ENCODE results near the gene FAM174B.

FAM174B gene

DNA sequence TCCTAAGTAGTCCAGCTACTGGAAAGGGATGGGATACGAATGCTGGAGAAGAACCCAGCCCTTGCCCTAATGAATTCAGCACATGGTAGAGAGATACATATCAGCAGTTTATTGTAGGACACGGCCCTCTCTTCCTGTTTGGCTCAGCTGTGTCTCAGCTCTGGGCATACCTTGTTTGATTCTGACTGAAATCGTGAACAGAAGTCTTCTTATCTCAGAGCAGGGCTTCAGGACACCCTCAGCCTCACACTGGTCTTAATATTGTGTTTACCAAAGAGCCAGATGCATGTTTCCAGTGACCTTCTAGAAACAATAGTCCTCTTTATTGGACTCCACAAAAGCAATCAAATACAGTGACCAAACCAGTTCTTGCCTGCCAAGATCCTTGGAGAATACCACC is 54.7 kb downstream of the FAM174B start:
- DNase-seq (ENCODE audit: low read depth): no peak

DNA sequence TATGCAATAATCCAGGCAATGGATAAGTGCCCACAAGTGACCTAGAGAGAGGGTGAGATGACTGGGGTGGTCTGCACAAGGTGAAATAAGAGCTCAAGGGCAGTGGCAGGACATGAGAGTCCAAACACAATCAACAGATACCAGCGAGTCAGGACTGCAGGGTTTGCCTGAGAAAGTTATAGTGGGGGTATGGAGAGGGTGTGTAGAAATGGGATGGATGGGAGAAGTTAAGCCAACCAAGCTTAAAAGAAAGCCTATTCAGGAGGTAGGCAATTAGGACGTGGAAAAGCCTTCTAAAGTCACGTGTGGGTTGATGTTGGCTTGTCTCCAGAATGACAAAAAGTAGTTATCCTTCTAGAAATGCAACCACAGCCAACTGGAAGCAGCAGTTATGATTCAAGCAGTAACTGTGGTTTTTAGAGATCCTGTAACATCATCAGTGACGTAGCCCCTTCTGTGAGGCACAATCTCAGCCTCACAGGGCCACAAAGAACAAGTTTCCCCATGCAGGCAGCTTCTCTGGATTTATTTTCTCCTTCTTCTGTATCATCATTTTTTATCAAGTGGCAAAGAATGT is 56.1 kb downstream of the FAM174B start:
- no peak for DNase-seq (ENCODE audit: low read depth)

DNA sequence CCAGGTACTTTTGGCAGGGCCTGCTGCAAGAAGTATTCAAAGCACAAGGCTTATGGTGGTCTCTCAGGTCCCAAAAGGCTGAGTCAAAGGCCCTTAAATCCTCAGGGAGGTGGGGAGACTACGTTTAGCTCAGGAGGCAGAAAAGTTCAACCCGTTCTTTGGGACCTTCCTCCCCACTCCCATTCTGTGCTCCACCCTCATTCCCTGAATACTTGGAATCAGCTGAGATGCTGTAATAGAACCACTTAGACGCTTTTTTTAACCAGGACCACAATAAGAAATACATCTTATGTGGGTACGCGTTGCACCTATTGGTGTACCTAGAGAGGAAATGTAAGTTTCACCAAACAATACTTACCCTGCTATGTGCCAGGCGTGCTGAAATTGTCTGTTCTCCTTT is 58.0 kb downstream of the FAM174B start:
- no peak for DNase-seq (ENCODE audit: low read depth)

DNA sequence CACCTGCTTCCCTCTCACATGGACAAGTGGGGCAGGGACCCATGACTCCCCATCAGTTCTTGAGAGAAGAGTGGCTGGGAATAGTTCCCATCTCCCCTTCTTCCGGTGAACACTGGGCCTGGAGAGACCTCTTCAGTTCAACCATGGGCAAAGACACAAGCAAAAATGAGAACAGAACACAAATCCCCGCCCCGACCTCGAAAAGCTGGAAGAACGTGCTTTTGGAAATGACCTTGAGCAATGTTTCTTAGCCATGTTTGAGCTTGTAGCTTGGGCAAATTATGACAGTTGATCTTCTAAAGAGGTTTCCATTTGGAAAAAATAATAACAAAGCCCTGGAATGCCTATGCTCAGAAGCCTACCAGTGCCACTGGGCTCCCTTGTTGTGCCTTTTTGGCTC is 59.0 kb downstream of the FAM174B start:
- DNase-seq (ENCODE audit: low read depth): no peak

DNA sequence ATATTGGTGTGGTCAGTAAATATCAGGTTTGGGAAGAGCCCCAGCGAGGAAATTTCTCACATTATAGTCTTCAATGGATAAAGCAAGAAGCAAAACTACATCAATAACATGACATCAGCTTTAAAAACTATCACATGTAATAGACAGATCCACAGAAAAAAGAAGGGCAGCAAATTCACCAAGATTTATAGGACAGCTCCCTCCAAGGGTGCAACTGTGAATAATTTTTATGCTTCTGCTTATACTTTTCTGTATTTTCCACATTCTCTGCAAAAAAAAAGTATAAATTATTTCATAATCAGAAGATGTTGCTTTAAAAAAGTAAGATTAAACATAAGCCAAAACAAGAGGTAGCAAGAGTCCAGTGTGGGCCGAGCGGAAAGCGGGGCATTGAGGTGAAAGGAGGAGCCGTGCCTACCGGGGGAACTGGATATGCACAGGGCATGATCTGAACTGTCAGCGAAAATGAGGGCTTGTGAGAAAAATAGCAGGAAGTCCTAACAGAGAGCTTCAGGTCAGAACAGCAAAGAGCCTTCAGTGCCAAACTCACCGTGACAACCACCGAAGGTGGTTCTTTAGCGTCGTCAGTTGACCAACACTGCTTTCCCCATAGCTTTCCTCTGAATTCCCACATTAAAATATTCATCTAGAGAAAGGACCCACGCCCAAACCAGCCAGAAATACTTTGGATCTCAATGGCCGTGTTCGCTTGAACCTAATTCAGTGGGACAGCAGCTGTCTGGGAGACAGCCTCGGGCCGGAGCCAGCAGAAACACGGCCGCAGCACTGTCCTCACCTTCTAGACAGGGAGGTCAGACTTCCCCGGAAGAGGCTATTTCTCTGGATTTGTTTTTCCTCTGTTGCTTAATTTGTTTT is 59.8 kb downstream of the FAM174B start:
- DNase-seq (ENCODE audit: low read depth): no peak

DNA sequence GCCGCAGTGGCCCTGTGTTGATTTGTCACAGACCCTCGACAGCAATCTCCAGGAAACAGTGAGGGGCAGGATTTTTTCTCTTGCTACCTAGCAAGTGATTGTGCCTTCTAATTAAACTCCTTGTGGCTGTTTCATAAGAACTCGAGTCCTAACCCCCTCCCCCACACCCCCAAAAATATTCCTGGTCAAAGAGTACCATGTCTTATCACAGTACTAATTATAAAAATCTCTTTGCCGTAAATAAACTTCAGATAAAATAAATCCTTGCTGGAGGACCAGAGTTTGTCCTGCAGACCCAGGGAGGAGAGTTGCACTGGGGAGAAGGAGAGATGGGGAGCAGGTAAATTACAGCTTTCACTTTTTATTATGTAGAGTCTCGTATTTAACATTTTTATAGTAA is 64.3 kb downstream of the FAM174B start:
- DNase-seq (ENCODE audit: low read depth): no peak

DNA sequence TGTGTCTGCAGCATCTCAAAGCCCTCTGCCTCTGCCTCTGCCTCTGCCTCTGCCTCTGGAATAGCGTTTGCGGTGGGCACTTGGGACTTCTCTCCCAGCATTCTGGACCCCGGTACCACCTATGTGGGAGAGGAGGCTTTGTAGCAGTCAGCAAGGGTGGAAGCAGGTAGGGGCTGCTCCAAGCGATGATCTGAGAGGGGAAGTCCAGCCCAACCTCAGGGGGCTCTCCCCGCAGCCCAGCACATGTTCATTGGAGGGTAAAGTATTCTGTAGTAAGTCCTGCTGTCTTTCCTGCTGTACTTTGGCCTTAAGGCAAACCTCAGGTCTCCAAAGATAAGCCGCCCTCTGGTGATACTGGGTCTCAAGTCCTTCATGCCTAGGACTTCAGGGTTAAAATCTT is 68.6 kb downstream of the FAM174B start:
- DNase-seq (ENCODE audit: low read depth): no peak

DNA sequence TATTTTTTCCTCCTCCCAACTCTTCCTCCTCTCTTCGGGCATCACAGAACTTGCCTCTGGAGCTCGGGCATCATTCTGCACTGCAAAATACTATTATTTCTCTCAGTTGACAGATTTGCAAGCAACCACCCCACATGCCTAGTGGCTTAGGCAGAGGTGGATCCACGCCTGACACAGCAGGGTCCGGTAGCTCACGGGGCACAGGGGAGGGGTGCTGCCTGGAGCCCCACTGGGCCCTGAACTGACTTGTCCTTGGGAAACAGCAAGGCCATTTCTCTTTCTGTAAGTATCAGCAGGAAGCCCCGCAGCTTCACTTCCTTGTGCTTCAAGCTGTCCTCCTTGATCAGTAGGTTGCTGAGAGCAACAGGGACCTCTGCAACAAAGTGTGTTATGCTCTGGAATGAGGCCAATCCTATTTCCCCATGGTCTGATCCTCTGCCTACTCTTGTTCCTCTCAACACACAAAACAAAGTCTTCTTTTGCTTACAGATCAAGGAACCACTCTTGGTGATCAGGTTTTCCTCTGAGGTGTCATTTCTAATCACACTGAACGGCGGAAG is 69.1 kb downstream of the FAM174B start:
- no peak for DNase-seq (ENCODE audit: low read depth)

DNA sequence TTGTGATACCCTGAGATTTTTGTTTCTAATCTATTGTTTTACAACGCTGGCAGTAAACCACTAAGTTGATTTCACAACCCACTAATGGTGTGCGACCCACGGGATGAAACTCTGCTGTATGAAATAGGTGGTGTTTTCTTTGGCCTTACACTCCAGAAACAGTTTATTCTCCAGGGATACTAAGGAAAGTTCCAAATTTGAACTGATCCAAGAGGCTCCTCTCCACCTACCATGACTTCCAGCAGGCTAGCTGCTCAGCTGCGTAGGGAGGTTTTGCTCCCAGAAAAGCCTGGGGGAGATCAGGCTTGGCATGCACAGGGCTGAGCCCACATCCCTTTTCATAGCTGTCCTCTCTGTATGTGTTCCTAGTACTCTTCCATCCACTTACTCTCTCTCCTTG is 71.5 kb downstream of the FAM174B start:
- DNase-seq (ENCODE audit: low read depth): no peak

DNA sequence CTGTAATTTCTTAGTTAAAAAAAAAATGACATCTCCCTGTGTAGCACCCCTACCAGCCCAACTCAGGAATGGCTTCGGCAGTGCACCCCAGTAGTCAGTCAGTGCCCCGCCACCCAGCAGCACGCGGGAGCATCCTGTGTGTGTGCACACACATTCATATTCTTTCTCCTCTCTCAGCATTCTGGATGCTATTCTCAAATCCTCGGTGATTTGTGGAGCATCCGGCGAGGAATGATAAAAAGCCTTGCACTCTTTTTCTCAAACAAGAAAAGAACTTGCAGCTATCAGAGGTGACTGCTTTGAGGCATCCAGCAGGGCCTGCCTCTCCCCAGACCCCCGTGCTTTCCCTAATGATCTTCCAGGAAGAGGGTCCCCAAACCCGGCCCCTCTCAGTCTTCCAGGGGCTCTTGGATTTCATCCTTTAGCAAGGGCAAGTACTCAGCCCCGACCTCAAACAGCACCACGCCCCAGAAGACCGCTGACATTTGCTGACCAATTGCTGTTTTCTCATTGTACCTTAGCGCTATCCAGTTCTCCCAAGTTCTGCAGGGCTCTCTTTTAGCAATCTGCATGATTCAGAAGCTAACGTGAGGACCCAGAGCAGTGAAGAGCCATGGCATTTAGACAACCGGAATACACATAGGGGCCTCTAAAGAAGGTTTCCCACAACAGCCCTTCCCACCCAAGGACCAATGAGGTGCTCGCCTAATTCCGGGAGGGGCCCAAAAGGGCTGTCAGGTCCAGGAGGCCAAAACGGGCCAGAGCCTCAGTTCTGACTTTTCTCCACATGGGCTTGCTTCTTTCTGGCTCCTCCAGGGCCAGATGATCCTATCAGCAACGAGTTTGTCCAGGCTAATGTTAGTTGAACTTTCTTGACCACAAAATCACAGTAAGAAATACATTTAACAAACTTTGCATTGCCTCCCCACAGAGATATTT is 72.2 kb downstream of the FAM174B start:
- DNase-seq (ENCODE audit: low read depth): no peak

DNA sequence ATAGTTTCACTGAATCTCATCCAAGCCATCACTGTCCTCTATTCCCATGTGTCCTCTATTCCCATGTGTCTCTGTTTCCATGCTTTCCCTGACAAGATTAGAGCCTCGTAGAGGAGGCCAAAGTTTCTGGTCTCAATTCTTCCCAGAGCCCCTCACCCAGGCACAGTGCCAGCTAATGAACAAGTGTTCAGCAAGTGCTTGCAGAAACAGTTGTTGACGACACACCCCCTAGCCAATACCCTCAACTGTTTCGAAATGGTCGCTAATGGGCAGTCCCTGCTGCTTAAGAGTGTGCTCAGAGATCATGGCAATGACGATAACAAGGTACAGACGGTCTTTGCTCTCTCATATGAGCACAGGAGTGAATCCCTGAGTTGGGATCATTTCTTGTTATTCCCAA is 73.4 kb downstream of the FAM174B start:
- DNase-seq (ENCODE audit: low read depth): no peak

DNA sequence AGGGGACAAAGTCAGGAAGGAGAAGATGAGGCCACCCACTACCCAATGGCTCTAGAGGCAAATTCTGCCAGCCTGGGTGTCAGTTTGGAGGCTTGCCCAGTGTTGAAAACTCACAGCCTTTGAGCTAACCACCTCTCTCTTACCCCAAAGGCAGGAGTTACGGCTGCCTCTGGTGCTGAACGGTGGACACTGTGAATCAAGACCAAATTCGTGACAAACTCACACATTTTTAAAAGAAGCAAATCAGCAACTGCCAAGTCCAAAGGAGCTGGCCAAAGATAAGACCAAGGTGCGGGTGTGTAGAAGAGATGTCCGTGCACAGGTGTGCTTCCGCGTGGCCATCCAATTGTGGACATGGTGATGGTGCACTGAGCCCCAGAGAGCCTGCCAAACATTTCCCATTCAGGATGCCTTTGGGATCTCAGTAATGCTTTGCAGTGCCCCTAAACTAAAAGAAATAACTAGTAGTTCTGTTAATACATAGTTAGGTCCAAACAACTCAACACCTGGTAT is 74.6 kb downstream of the FAM174B start:
- DNase-seq (ENCODE audit: low read depth): no peak

DNA sequence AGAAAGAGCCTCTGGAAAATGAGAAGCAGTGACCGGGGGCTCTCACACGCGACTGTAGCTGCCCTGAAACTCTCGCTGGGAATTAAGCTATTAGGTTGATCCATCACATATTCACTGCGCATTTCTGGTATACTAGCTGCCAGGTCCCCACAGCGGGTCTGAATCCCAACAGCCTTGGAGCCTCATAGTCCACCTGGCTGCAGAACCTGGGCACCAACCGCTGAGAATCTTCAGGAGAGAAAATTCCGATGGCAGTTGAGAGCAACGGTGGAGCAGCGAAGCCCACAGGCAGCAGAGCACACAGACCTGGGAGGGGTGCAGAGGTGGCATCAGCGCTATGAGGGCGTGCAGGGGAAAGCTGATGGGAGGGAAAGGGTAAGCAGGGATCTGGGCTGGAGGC is 75.1 kb downstream of the FAM174B start:
- DNase-seq (ENCODE audit: low read depth): no peak

DNA sequence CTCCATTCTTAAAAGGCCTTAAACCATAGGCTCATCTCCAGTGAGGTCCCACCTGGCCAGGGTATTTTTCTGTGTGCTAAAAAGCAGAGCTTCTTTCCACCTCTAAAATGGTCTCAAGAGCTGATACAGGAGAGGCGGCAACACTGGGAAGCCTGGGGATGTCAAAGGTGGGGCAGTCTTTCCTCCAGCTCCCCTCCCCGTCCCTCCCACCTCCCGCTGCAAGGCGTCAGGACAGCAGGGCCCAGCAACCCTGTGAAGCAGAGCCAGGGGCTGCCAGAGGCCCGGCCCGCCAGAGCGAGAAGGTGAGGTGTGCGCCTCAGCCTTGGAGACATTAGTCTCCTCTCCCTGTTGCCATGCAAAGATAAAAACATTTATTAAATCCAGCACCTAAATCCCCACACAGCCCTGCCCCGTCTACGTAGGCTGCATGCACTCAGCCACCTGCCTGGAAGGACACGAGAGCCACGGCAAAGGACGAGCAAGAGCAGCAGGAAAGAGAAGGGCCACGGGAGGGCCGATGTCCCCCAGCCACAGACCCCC is 75.6 kb downstream of the FAM174B start:
- DNase-seq (ENCODE audit: low read depth): no peak

DNA sequence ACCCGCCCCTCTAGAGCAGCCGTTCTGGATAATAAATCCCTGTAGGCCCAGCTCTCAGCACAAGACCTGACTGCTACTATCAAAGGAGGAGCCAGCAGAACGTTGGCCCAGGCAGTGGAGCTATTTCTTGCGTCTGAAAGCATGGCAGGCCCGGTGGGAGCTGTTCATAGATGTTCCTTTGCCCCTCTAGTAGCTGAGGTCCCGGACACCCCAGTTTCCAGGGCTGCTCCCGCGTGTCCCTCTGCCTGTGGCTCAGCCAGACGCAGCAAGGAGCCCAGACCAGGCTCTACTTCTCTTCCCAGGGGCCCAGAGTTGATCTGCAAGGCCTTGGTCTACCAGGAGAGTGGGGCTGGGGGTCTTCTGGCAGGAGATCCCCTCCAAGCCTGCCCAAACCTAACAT is 76.1 kb downstream of the FAM174B start:
- no peak for DNase-seq (ENCODE audit: low read depth)

DNA sequence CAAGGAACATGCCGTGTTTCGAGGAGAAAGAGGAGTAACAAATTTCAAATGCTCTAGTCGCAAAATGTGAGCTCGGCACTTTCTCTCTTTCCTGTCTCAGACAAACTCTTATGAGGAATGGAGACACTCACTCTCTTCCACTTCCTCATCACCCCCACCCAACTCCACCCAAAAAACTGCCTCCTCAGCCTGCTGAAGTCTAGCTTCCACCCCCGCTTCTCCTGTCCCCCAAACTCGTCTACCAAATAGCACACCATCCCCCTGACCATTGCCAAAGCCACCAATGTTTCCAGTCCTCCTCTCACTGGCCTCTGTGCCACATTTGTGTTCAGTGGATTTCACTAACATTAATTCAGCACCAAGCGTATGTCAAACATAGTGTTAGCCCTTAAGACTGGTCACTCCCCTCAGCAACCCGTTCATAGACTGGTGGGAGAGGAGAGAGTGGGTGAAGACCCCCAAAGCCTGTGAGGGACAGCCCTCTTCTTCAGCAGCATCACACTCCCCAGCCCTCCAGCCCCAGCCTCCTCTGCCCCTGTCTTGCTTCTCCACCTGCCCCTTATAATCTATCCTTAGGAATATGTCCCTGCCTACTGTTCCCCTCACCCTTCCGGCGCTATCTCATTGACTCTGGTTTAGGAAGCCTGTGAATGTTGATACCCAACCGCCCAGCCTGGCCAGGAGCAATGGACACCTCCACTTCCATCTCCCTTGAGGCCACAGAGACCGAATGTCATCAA is 77.3 kb downstream of the FAM174B start:
- DNase-seq (ENCODE audit: low read depth): no peak

DNA sequence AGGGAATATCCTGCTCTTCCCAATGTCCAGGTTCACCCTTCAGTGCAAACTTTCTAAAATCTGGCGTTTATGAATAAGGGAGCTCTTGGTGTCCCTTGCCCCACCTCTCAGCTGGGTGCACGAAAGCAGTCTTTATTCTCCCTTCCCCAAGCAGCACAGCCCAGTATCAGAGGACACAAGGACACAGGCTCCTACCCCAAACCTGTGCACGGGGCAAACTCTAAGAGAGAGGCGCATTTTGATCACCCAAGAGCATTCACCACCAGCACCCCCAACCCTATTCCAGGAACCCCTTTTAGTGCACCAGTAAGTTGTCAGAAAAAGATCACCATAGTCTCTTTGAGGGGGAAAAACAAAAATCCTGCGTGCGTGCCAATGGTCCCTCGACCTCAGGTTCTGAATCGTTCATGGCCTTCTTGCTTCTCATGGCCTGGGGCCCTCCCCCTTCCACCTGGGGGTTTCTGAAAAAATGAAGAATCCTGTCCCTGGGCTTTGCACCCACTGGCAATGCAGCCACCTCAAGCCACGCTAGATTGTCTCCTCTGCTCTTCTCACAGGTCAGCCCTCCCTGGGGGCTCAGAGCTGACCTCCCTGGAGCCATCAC is 78.9 kb downstream of the FAM174B start:
- no peak for DNase-seq (ENCODE audit: low read depth)

DNA sequence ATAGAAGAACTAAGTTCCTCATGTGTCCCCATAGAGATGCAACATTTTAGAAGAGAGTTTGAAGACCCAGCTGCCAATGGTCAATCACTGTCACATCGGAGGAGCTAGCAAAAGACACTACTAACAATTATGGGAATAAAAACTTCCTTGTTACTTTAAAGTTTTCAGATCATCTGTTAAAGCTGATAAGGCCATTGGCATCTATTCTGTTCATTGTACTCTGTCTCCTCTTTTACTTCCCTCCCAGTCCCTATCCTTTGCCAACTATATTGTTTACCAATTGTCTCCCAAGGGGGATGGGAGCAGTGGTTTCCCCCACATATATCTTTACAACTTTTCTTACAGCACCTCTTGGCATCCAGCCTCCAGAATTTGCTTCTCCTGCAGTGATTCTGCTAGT is 81.0 kb downstream of the FAM174B start:
- no peak for DNase-seq (ENCODE audit: low read depth)

DNA sequence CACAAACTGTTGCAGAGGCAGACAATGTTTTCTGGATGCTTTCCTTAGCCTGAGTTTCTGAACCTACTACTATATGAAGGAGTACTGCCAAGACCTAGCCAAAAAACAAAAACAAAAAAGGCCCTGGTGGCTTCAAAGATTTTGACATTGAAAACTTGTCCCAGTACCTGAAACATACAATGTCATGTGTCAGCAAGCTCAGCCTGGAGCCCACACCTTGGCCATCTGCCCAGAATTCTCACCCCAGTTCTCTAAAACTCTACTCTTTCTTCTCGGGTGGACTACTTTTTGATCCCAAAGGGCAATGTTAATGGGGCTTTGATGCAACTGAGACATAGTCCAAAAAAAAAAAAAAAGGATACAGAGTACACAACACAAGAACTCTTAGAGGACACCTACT is 81.4 kb downstream of the FAM174B start:
- no peak for DNase-seq (ENCODE audit: low read depth)

DNA sequence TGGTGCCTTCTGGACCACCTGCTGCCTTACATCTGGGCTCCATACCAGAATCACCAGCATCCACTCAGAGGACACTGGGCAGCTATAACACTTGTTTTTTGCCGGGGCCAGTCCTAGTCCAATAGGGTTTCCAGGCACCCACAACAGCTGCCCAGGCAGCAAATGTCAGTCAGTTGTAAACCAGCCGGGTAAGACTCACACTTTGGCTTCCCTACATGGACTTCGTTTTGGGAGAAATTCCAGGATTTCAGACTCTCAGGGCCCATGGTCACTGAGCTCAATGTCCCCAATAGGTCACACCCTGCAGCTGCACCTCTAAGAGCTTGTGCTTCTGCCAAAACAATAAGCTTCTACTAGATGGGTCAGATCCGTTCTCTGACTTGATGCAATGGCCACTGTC is 83.8 kb downstream of the FAM174B start:
- DNase-seq (ENCODE audit: low read depth): no peak

DNA sequence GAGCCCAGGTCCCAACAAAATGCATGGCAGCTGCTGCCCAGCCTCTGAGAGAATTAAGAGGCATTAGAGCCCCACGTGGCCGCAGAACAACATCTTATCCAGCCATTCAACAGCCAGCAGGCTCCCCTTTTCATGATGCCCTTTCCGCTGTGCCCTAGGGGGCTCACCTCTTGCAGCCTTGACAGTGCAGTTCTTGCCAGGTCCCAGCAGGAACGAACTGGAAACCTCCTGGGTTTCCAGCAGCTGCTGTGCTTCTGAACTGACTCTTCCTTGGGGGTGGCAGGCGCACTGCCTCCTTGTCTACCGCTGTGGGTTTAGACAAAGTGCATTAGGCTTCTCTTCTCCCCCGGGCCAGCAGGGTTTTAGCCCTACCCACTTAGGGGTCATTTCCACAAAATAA is 85.2 kb downstream of the FAM174B start:
- no peak for DNase-seq (ENCODE audit: low read depth)
